Lower lobe of right lung (tissue), 2 donors: ENCODE data around the gene LPP. TPM values are rescaled to one million over a fixed set of nuclear protein-coding genes. Genes with fewer than 3 reads are reported as not detected.

Source experiments
- ATAC-seq, 2 donors: fragments of 200-7000 bp; cut with Tn5 transposase; one replicate each; pipeline ENCODE4 v1.9.1; 2020 to 2022; ENCODE audit warnings: mild to moderate bottlenecking in 2 of 2, moderate library complexity in 2 of 2
- DNase-seq: peaks from one replicate; pipeline ENCODE4 v3.0.0-alpha.2; 2020
- H3K27ac ChIP-seq: fragments of 200-600 bp; one replicate; pipeline ENCODE4 v1.8.0; 2022
- H3K27me3 ChIP-seq: fragments of 200-600 bp; one replicate; pipeline ENCODE4 v1.8.0; 2022; ENCODE audit warnings: low read depth
- H3K36me3 ChIP-seq: fragments of 200-600 bp; one replicate; pipeline ENCODE4 v1.8.0; 2022; ENCODE audit warnings: mild to moderate bottlenecking
- H3K4me1 ChIP-seq: fragments of 200-600 bp; one replicate; pipeline ENCODE4 v1.8.0; 2022
- H3K4me3 ChIP-seq: fragments of 200-600 bp; one replicate; pipeline ENCODE4 v1.8.0; 2022; ENCODE audit warnings: mild to moderate bottlenecking
- H3K9me3 ChIP-seq: fragments of 200-600 bp; one replicate; pipeline ENCODE4 v1.8.0; 2022
- intact Hi-C: fragments of 100-400 bp; cut with DNase I; formaldehyde crosslinking; loops from one replicate; pipeline ENCODE4 v1.11.0; 2022
- total RNA-seq: library from RNA; stranded (reverse); fragmentation: NEBNext Ultra II Directional; extraction: Animal tissue kit (Norgen Biotek cat#: 25700); gene quantifications from one replicate; pipeline ENCODE4 v1.2.1, GENCODE V29; 2021
- TF ChIP-seq, protein P1 (sequence below): fragments of 200-600 bp; IDR thresholded peaks from one replicate; pipeline ENCODE4 v1.8.0; 2022; ENCODE audit warnings: antibody characterized with exemption, mild to moderate bottlenecking
- donor health status: DM: no; HTN: yes; CAD: no; lungs with severe emphysema.

LPP gene
- total RNA-seq, 1 donor from 2014 or later = 180 TPM

DNA sequence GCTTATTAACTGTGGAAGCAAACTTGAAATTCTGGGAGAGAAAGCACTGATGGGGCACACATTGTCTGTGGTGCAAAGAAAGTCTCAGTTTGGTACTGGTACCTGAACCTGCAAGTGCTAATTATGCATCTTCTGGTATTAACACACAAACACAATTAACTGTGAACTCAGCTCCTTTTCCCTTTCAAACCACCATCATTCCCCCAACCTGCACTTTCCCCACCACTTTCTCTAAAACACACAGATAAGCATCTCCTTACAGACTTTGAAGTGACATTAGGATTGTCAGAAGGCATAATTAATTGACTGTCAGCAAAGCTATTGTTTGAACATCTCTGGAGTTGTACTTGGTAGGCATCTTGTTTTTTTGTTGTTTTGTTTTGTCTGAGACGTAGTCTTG lies 565.6 kb downstream of the LPP start:
- Histone ChIP-seq H3K4me1 (peaks cover 7% of the 10 kb centered on the region), H3K4me3 (no peak overlapping the region), H3K27ac (no peak overlapping the region), H3K27me3 (no peaks in the 10 kb centered on the region), H3K36me3 (no peaks in the 10 kb centered on the region), H3K9me3 (no peaks in the 10 kb centered on the region)
- DNase-seq = no peak
- TF ChIP-seq, protein P1, sequence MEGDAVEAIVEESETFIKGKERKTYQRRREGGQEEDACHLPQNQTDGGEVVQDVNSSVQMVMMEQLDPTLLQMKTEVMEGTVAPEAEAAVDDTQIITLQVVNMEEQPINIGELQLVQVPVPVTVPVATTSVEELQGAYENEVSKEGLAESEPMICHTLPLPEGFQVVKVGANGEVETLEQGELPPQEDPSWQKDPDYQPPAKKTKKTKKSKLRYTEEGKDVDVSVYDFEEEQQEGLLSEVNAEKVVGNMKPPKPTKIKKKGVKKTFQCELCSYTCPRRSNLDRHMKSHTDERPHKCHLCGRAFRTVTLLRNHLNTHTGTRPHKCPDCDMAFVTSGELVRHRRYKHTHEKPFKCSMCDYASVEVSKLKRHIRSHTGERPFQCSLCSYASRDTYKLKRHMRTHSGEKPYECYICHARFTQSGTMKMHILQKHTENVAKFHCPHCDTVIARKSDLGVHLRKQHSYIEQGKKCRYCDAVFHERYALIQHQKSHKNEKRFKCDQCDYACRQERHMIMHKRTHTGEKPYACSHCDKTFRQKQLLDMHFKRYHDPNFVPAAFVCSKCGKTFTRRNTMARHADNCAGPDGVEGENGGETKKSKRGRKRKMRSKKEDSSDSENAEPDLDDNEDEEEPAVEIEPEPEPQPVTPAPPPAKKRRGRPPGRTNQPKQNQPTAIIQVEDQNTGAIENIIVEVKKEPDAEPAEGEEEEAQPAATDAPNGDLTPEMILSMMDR = no peak
- intact Hi-C loops = no loop called here
- no peak for ATAC-seq

DNA sequence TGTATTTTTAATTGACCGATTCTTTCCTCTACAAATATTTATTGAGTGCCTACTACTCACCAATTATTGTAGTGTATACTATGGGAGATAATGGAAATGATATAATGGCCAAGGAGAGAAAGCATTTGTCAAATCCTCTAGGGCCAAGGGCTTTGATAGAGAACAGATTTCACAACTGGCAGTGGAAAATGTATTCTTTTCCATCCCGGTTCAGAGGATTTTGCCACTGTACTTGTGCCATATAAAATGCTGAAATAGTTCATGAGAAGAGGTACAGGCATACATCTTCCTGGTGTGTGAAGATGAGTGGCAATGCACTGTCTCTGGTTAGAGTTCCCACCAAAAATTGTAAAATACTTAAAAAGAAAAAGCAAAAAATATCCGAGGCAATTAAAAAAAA lies 566.3 kb downstream of the LPP start:
- intact Hi-C loops = no loop called here
- H3K4me3 ChIP-seq = no peak overlapping the region
- no peaks in the 10 kb centered on the region for H3K9me3 ChIP-seq
- ATAC-seq (no peak), DNase-seq (no peak)
- H3K4me1 ChIP-seq = peaks cover 7% of the 10 kb centered on the region
- TF ChIP-seq, protein P1 = no peak
- no peak overlapping the region for H3K27ac ChIP-seq
- H3K36me3 ChIP-seq = no peaks in the 10 kb centered on the region
- H3K27me3 ChIP-seq = no peaks in the 10 kb centered on the region

DNA sequence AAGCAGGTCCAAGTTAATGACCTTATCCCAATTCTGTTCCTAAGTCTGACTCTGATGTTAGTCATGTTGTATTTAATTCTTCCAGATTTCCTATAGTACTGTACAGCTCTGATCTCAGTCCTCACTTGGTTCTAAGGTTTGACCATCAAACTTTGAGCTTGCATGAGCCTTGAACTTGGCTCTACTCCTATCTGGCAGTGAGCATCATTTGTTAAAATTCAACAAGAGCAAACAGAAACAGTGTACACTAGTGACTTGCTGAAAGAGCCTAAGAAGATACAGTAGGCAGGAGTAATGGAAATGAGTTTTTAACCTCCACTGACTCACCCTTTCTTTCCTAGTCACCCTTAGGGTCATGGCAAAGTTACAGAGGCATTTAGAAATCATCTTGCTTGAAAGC lies 566.7 kb downstream of the LPP start:
- TF ChIP-seq, protein P1 = no peak
- Histone ChIP-seq H3K4me3 (no peak overlapping the region), H3K9me3 (no peaks in the 10 kb centered on the region), H3K27me3 (no peaks in the 10 kb centered on the region), H3K4me1 (peaks cover 7% of the 10 kb centered on the region), H3K36me3 (no peaks in the 10 kb centered on the region), H3K27ac (no peak overlapping the region)
- intact Hi-C loops = no loop called here
- DNase-seq (no peak), ATAC-seq (no peak)

DNA sequence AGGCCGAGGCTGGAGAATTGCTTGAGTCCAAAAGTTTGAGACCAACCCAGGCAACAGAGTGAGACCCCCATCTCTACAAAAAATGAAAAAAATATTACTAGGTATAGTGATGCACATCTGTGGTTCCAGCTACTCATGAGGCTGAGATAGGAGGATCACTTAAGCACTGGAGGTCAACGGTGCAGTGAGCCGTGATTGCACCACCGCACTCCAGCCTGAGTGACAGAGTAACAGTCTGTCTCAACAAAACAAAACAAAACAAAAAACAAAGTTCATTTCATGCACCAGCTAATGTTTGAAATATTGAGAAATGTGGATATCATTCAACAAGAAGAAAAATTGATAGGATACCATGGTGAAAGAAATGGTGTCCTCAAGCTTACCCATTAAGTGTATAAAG lies 567.4 kb downstream of the LPP start:
- Histone ChIP-seq H3K27me3 (no peaks in the 10 kb centered on the region), H3K4me1 (peaks cover 7% of the 10 kb centered on the region), H3K4me3 (no peak overlapping the region), H3K9me3 (no peaks in the 10 kb centered on the region), H3K27ac (no peak overlapping the region), H3K36me3 (no peaks in the 10 kb centered on the region)
- DNase-seq (no peak), ATAC-seq (no peak)
- intact Hi-C loops = no loop called here
- TF ChIP-seq, protein P1 = no peak

DNA sequence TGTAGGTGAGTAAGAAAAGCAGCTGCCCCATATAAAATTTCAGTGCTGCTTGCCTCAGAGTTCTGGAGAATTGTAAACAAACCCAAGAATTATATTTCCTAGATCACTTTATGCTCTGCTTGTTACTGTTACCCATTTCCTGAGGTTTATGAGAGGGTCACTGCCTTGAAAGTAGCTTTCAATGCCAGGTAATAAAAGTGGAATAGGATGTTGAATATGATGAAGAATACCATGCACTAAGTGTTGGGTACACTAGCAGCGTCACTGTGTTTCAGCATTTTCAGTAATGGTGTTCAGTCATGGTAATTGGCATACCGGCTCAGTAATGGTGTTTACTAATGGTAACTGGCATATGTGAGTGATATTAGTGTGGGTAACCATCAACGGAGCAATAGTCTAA lies 568.0 kb downstream of the LPP start:
- DNase-seq (no peak), ATAC-seq (no peak)
- TF ChIP-seq, protein P1 = no peak
- intact Hi-C loops = no loop called here
- H3K36me3 ChIP-seq = no peaks in the 10 kb centered on the region
- peaks cover 7% of the 10 kb centered on the region for H3K4me1 ChIP-seq
- no peak overlapping the region for H3K27ac ChIP-seq
- H3K4me3 ChIP-seq = no peak overlapping the region
- H3K27me3 ChIP-seq = no peaks in the 10 kb centered on the region
- no peaks in the 10 kb centered on the region for H3K9me3 ChIP-seq

DNA sequence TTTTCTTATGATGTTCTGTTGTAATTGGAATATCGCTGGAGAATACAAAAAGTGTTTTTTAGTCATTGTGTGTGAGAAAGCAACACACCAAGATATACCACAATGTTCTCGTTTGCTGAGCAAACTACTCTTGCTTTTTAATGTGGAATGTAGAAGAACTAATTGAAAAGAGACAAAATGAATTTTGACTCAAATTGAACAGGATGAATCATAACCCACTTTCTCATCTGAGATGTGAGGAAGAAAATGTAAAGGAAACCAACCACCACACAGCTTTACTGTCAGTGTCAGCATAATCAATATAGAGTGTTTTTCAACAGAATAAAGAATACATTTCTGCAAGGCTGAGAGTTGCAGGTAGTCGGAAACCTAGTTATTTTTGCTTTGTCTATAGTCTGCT lies 569.0 kb downstream of the LPP start:
- no peaks in the 10 kb centered on the region for H3K9me3 ChIP-seq
- DNase-seq (no peak), ATAC-seq (no peak)
- TF ChIP-seq, protein P1 = no peak
- no peak overlapping the region for H3K27ac ChIP-seq
- intact Hi-C loops = no loop called here
- no peaks in the 10 kb centered on the region for H3K36me3 ChIP-seq
- peaks cover 7% of the 10 kb centered on the region for H3K4me1 ChIP-seq
- H3K27me3 ChIP-seq = no peaks in the 10 kb centered on the region
- no peak overlapping the region for H3K4me3 ChIP-seq
